ENCODE data around the gene TCP11. TPM values are rescaled to one million over a fixed set of nuclear protein-coding genes. Genes with fewer than 3 reads are reported as not detected.

Gene TCP11
- polyA plus RNA-seq, 1 of the 3 experiments (the other 2 are of a cell fraction): 0.16 TPM

DNA sequence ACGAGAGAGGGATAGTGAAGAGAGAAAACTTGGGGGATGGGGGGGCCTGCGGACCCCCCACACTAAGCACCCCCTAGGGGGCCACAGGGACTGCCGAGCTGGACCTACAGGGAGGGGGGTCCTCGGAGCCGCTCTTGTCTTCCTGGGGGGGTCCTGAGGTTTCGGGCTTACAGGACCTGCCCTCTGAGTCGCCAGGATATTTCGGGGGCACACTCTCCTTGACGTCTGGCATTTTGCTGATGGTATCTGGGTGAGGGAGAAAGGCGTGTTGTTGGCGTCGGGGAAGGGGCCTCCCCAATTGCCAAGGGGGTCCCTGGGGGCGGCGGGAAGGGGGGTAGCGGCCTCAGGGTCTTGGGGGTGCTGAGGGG, 516 bp downstream of the TCP11 start:
- H3K9ac ChIP-seq: no peak overlapping the region
- TF ChIP-seq TEAD4 (IDR thresholded peaks at IDR 0.05; ENCODE audit: borderline replicate concordance, insufficient read depth) (no peak), YY1 (IDR thresholded peaks at IDR 0.05; ENCODE audit: low read depth) (no peak), MXI1 (IDR thresholded peaks at IDR 0.05; ENCODE audit: low read depth, low read length) (no peak), RCOR1 (IDR thresholded peaks at IDR 0.05; ENCODE audit: low read length) (no peak), FOXJ3 (CRISPR knock-in tag; IDR thresholded peaks at IDR 0.05) (no peak), SIN3A (IDR thresholded peaks at IDR 0.05; ENCODE audit: borderline replicate concordance, low read depth, low read length) (no peak), CHD2 (IDR thresholded peaks at IDR 0.05; ENCODE audit: low read length, partially characterized antibody) (no peak), POLR2AphosphoS5 (IDR thresholded peaks at IDR 0.05; ENCODE audit: low read depth, low read length) (no peak)
- TF ChIP-seq, protein P1, sequence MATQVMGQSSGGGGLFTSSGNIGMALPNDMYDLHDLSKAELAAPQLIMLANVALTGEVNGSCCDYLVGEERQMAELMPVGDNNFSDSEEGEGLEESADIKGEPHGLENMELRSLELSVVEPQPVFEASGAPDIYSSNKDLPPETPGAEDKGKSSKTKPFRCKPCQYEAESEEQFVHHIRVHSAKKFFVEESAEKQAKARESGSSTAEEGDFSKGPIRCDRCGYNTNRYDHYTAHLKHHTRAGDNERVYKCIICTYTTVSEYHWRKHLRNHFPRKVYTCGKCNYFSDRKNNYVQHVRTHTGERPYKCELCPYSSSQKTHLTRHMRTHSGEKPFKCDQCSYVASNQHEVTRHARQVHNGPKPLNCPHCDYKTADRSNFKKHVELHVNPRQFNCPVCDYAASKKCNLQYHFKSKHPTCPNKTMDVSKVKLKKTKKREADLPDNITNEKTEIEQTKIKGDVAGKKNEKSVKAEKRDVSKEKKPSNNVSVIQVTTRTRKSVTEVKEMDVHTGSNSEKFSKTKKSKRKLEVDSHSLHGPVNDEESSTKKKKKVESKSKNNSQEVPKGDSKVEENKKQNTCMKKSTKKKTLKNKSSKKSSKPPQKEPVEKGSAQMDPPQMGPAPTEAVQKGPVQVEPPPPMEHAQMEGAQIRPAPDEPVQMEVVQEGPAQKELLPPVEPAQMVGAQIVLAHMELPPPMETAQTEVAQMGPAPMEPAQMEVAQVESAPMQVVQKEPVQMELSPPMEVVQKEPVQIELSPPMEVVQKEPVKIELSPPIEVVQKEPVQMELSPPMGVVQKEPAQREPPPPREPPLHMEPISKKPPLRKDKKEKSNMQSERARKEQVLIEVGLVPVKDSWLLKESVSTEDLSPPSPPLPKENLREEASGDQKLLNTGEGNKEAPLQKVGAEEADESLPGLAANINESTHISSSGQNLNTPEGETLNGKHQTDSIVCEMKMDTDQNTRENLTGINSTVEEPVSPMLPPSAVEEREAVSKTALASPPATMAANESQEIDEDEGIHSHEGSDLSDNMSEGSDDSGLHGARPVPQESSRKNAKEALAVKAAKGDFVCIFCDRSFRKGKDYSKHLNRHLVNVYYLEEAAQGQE (IDR thresholded peaks at IDR 0.05; ENCODE audit: low read depth, low read length): no peak
- TF ChIP-seq, protein P2, sequence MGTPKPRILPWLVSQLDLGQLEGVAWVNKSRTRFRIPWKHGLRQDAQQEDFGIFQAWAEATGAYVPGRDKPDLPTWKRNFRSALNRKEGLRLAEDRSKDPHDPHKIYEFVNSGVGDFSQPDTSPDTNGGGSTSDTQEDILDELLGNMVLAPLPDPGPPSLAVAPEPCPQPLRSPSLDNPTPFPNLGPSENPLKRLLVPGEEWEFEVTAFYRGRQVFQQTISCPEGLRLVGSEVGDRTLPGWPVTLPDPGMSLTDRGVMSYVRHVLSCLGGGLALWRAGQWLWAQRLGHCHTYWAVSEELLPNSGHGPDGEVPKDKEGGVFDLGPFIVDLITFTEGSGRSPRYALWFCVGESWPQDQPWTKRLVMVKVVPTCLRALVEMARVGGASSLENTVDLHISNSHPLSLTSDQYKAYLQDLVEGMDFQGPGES (IDR thresholded peaks at IDR 0.05; ENCODE audit: low read depth, low read length): no peak
- TF ChIP-seq, protein P3, sequence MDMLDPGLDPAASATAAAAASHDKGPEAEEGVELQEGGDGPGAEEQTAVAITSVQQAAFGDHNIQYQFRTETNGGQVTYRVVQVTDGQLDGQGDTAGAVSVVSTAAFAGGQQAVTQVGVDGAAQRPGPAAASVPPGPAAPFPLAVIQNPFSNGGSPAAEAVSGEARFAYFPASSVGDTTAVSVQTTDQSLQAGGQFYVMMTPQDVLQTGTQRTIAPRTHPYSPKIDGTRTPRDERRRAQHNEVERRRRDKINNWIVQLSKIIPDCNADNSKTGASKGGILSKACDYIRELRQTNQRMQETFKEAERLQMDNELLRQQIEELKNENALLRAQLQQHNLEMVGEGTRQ (IDR thresholded peaks at IDR 0.05; ENCODE audit: borderline replicate concordance, low read depth, low read length): no peak
- WGBS (ENCODE audit: low lambda C conversion rate): 58% methylated on average over 14 of the region's 15 CpGs

More for the DNA sequence above, 516 bp downstream of the TCP11 start:
- H3K9me2 ChIP-seq: no peaks in the 10 kb centered on the region
- no peaks in the 10 kb centered on the region for H3K79me2 ChIP-seq (ENCODE audit: insufficient read depth)
- CTCF ChIA-PET: interaction anchor here (0.7 to 5.2 kb wide), 59 partner anchors 8 to 681 kb away, joined by 3 to 108 read pairs (median 4); partner anchors contain the start of gene TAF11
- no peak overlapping the region for H3K4me2 ChIP-seq
- no peak for DNase-seq
- H3K36me3 ChIP-seq (replicated peaks in 1 of 2; ENCODE audit: control insufficient read depth in 1 of 2, insufficient read depth in 2 of 2, low read length in 1 of 2): no peaks in the 10 kb centered on the region
- H4K20me1 ChIP-seq (ENCODE audit: insufficient read depth): no peaks in the 10 kb centered on the region
- no peaks in the 10 kb centered on the region for H3K4me1 ChIP-seq (ENCODE audit: control insufficient read depth in 1 of 2, insufficient read depth in 2 of 2, low read depth in 1 of 2, low read length in 1 of 2)
- no peak overlapping the region for H3K4me3 ChIP-seq (ENCODE audit: low read depth in 2 of 2, low read length in 1 of 2)
- POLR2A ChIA-PET: no interaction called here
- no peaks in the 10 kb centered on the region for H3F3A ChIP-seq (replicated peaks; ENCODE audit: insufficient read depth)
- H3K27ac ChIP-seq (ENCODE audit: low read depth in 2 of 2, low read length in 1 of 2): no peak overlapping the region
- H3K9me3 ChIP-seq: no peaks in the 10 kb centered on the region
- no peak overlapping the region for H2AFZ ChIP-seq (ENCODE audit: low read depth)
- H3K27me3 ChIP-seq (ENCODE audit: insufficient read depth): no peaks in the 10 kb centered on the region

All from SK-N-SH (cell line).